ENCODE data around the gene SLC44A4.
"Not testable (repeated sequence)": the region's sequence is repeated elsewhere in the genome, so short reads cannot be mapped to it uniquely, and the experiment has no call there.

SLC44A4 gene

DNA sequence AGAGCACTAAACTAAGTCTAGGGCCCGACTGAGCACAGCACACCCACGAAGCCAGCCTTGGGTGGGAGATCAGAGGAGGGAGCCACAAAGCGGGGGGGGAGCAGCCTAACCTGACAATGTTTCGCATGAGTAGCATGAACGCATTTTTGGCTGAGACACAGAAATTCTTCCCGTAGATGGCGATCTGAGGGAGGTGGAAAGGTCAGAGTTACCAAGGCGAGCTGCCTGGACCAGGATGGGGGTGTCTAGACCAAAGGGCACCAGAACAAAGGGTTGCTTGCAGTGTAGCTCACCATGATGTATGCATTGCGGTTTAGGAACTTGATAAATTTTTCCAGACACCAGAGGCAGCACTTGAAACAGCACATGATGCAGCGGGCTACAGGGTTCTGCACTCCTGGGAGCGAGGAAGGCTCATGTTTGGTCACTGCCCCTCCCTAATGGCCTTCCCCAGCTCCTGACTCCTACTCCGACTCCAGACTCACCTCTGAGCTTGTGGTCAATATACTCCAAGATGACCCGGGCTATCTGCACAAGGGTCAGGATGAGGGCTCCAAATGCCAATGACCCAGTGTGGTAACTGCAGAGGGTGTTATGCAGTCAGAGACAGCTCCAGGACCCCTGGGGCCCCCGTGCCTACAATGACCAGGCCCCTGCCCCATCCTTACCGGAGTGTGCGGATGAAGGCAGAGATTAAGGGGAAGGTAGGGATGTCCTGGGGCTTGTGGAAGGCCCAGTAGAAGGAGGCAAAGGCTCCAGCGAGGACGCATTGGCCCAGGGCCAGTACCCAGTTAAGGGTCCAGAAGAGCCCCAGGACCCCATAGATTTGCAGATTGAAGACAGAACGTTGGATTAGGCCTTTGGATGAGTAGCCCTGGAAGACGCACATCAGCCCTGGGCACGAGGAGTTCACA, 13.3 kb downstream of the SLC44A4 start:
- no peaks in the 10 kb centered on the region for H3K79me2 ChIP-seq (ENCODE audit: insufficient read depth, low read length)
- no peak overlapping the region for H2AFZ ChIP-seq (ENCODE audit: low read length)
- H3K9me3 ChIP-seq (ENCODE audit: low read length) = no peaks in the 10 kb centered on the region
- TF ChIP-seq EZH2 (IDR thresholded peaks at IDR 0.05; ENCODE audit: borderline replicate concordance, low read length) = no peak
- TF ChIP-seq, protein P1, sequence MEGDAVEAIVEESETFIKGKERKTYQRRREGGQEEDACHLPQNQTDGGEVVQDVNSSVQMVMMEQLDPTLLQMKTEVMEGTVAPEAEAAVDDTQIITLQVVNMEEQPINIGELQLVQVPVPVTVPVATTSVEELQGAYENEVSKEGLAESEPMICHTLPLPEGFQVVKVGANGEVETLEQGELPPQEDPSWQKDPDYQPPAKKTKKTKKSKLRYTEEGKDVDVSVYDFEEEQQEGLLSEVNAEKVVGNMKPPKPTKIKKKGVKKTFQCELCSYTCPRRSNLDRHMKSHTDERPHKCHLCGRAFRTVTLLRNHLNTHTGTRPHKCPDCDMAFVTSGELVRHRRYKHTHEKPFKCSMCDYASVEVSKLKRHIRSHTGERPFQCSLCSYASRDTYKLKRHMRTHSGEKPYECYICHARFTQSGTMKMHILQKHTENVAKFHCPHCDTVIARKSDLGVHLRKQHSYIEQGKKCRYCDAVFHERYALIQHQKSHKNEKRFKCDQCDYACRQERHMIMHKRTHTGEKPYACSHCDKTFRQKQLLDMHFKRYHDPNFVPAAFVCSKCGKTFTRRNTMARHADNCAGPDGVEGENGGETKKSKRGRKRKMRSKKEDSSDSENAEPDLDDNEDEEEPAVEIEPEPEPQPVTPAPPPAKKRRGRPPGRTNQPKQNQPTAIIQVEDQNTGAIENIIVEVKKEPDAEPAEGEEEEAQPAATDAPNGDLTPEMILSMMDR (IDR thresholded peaks at IDR 0.05; ENCODE audit: low read length) = no peak
- no peaks in the 10 kb centered on the region for H3F3A ChIP-seq (ENCODE audit: insufficient read depth, low read length)
- H3K4me1 ChIP-seq (ENCODE audit: insufficient read depth, low read length, severe bottlenecking) = peaks cover 26% of the 10 kb centered on the region
- H3K4me2 ChIP-seq (ENCODE audit: low read length) = no peak overlapping the region
- H3K27ac ChIP-seq (ENCODE audit: low read depth, low read length, poor library complexity, severe bottlenecking) = no peak overlapping the region
- peaks cover 7% of the 10 kb centered on the region; the same call in 1 of the 2 replicates for H3K36me3 ChIP-seq (ENCODE audit: insufficient read depth, low read length)
- H3K9me2 ChIP-seq (ENCODE audit: low read depth, low read length) = no peaks in the 10 kb centered on the region
- H4K20me1 ChIP-seq (ENCODE audit: insufficient read depth, low read length) = no peaks in the 10 kb centered on the region
- H3K9ac ChIP-seq (ENCODE audit: low read length) = no peak overlapping the region
- no peak overlapping the region for H3K4me3 ChIP-seq (ENCODE audit: low read depth, low read length, poor library complexity, severe bottlenecking)
- no peaks in the 10 kb centered on the region for H3K27me3 ChIP-seq (ENCODE audit: insufficient read depth, low read length)

- Histone ChIP-seq H3K9ac (ENCODE audit: low read length) (no peak overlapping the region), H3K36me3 (ENCODE audit: insufficient read depth, low read length) (peaks cover 13% of the 10 kb centered on the region), H3K4me3 (ENCODE audit: low read depth, low read length, poor library complexity, severe bottlenecking) (no peak overlapping the region), H3K27me3 (ENCODE audit: insufficient read depth, low read length) (no peaks in the 10 kb centered on the region), H3K9me3 (ENCODE audit: low read length) (no peaks in the 10 kb centered on the region), H2AFZ (ENCODE audit: low read length) (no peak overlapping the region), H3K9me2 (ENCODE audit: low read depth, low read length) (no peaks in the 10 kb centered on the region), H3K79me2 (ENCODE audit: insufficient read depth, low read length) (no peaks in the 10 kb centered on the region), H3F3A (ENCODE audit: insufficient read depth, low read length) (no peaks in the 10 kb centered on the region), H3K27ac (ENCODE audit: low read depth, low read length, poor library complexity, severe bottlenecking) (no peak overlapping the region), H4K20me1 (ENCODE audit: insufficient read depth, low read length) (no peaks in the 10 kb centered on the region), H3K4me2 (ENCODE audit: low read length) (no peak overlapping the region), H3K4me1 (ENCODE audit: insufficient read depth, low read length, severe bottlenecking) (peaks cover 26% of the 10 kb centered on the region)
- TF ChIP-seq EZH2 (IDR thresholded peaks at IDR 0.05; ENCODE audit: borderline replicate concordance, low read length) = no peak
- TF ChIP-seq, protein P1 (IDR thresholded peaks at IDR 0.05; ENCODE audit: low read length) = no peak
Measured at GRCh38 chr6:31864818-31865204, 14.0 kb downstream of the SLC44A4 start.

GRCh38 chr6:31864123-31864562, 14.7 kb downstream of the SLC44A4 start:
- not testable (repeated sequence) for H3F3A ChIP-seq (ENCODE audit: insufficient read depth, low read length)

More at GRCh38 chr6:31864123-31864562, 14.7 kb downstream of the SLC44A4 start:
- H3K9me2 ChIP-seq (ENCODE audit: low read depth, low read length); H3K9me3 ChIP-seq (ENCODE audit: low read length); H3K27ac ChIP-seq (ENCODE audit: low read depth, low read length, poor library complexity, severe bottlenecking); H3K27me3 ChIP-seq (ENCODE audit: insufficient read depth, low read length); H3K79me2 ChIP-seq (ENCODE audit: insufficient read depth, low read length); H2AFZ ChIP-seq (ENCODE audit: low read length); H4K20me1 ChIP-seq (ENCODE audit: insufficient read depth, low read length): not testable (repeated sequence)
- peak overlapping the region; percentile 72 for H3K9ac ChIP-seq (ENCODE audit: low read length)
- peaks cover 26% of the 10 kb centered on the region for H3K4me1 ChIP-seq (ENCODE audit: insufficient read depth, low read length, severe bottlenecking)
- H3K4me2 ChIP-seq (ENCODE audit: low read length) = peak overlapping the region; percentile 79
- H3K36me3 ChIP-seq (ENCODE audit: insufficient read depth, low read length) = peaks cover 20% of the 10 kb centered on the region
- peak overlapping the region; percentile 78 for H3K4me3 ChIP-seq (ENCODE audit: low read depth, low read length, poor library complexity, severe bottlenecking)

Measured in OCI-LY1 (cell line).